Muscle of back (tissue), 11 donors: ENCODE results near the gene PSRC1. TPM values are rescaled to one million over a fixed set of nuclear protein-coding genes. Genes with fewer than 3 reads are reported as not detected.

Experiments used
- DNase-seq, 3 donors: peaks; one replicate each; pipeline versions ENCODE4 v3.0.0 to v3.0.0-alpha.2; 2013
- polyA plus RNA-seq, 10 donors: library from polyadenylated mRNA; unstranded; fragments of 120-200 nt; gene quantifications; one replicate each; pipeline ENCODE4 v1.2.1, GENCODE V29; 2013; ENCODE audit not compliant: insufficient read length in 10 of 10

PSRC1 gene
- polyA plus RNA-seq, 10 donors: 10.0 to 21.2 (median 13.3) TPM

GRCh38 chr1:109261006-109261405 is 21.9 kb downstream of the PSRC1 start:
- DNase-seq: no peak

GRCh38 chr1:109259674-109260557 is 23.0 kb downstream of the PSRC1 start:
- DNase-seq: no peak

- DNase-seq: no peak
These were observed 24.2 kb downstream of the PSRC1 start for GRCh38 chr1:109258481-109259466.

- no peak for DNase-seq
These were observed 25.1 kb downstream of the PSRC1 start for GRCh38 chr1:109257682-109258421.

GRCh38 chr1:109256971-109257681 is 25.8 kb downstream of the PSRC1 start:
- no peak for DNase-seq

- no peak for DNase-seq
These were observed 26.9 kb downstream of the PSRC1 start for GRCh38 chr1:109256085-109256484.

GRCh38 chr1:109255678-109256077 is 27.3 kb downstream of the PSRC1 start:
- no peak for DNase-seq

- no peak for DNase-seq
These were observed 27.8 kb downstream of the PSRC1 start for GRCh38 chr1:109255097-109255651.

- DNase-seq: no peak
These were observed 28.3 kb downstream of the PSRC1 start for GRCh38 chr1:109254621-109255096.

GRCh38 chr1:109253803-109254620 is 28.9 kb downstream of the PSRC1 start:
- DNase-seq: peak in 2 of 3 donors; percentile 46 to 80

GRCh38 chr1:109252893-109253802 is 29.8 kb downstream of the PSRC1 start:
- DNase-seq: no peak

- no peak for DNase-seq
These were observed 30.6 kb downstream of the PSRC1 start for GRCh38 chr1:109252167-109252892.

GRCh38 chr1:109251277-109252166 is 31.4 kb downstream of the PSRC1 start:
- no peak for DNase-seq

GRCh38 chr1:109250454-109251276 is 32.3 kb downstream of the PSRC1 start:
- DNase-seq: peak in 1 of 3 donors; percentile 3

- DNase-seq: peak in 1 of 3 donors; percentile 29
These were observed 33.1 kb downstream of the PSRC1 start for GRCh38 chr1:109249654-109250401.
